ENCODE results near the gene DNAJB2. TPM values are rescaled to one million over a fixed set of nuclear protein-coding genes. Genes with fewer than 3 reads are reported as not detected.

DNAJB2 gene
- polyA plus RNA-seq, 1 of the 3 experiments (the other 2 are of a cell fraction), result 39.9 TPM

DNA sequence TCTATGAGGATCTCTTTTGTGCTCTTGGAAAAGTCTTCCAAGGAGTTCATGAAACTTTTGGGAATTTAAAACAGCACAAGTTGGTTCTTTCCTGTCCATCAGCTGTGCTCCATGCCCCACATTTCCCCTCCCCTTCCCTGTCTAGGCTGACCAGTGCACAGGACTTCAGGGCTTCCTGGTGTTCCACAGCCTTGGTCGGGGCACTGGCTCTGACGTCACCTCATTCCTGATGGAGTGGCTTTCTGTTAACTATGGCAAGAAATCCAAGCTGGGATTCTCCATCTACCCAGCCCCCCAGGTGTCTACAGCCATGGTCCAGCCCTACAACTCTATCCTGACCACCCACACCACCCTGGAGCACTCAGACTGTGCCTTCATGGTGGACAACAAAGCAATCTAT lies 8.1 kb upstream of the DNAJB2 start:
- POLR2A ChIA-PET, result no interaction called here

DNA sequence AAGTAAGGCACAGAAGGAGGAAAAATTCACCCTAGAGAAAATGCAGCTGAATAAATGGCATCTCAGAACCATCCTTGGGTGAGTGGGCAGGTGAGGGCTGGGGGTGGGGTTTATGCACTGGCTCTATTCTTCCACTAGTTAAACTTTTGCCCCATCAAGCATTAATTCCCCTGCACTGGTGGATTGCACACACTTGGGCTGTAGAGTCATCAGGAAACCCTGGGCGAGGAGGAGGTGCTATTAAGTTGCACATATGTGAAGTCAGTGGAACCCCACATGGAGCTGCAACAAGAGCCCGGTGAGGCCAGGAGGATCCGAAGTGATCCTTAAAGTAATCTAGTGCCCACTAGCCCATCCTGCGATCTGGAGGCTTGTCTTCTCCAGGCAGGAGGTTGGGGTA lies 6.8 kb upstream of the DNAJB2 start:
- Histone ChIP-seq H3K27ac (ENCODE audit: low read depth in 2 of 2, low read length in 1 of 2) (no peak overlapping the region), H4K20me1 (ENCODE audit: insufficient read depth) (no peaks in the 10 kb centered on the region), H3F3A (replicated peaks; ENCODE audit: insufficient read depth) (peaks cover 6% of the 10 kb centered on the region), H3K79me2 (ENCODE audit: insufficient read depth) (no peaks in the 10 kb centered on the region), H3K27me3 (ENCODE audit: insufficient read depth) (no peaks in the 10 kb centered on the region; the same call in 1 of the 2 replicates), H3K4me2 (no peak overlapping the region), H3K4me3 (ENCODE audit: low read depth in 2 of 2, low read length in 1 of 2) (no peak overlapping the region), H3K9ac (no peak overlapping the region), H3K9me3 (no peaks in the 10 kb centered on the region), H2AFZ (ENCODE audit: low read depth) (no peak overlapping the region), H3K36me3 (replicated peaks in 1 of 2; ENCODE audit: control insufficient read depth in 1 of 2, insufficient read depth in 2 of 2, low read length in 1 of 2) (no peaks in the 10 kb centered on the region), H3K4me1 (ENCODE audit: control insufficient read depth in 1 of 2, insufficient read depth in 2 of 2, low read depth in 1 of 2, low read length in 1 of 2) (peaks cover 10 to 14% of the 10 kb centered on the region in 2 experiments; a peak in 3 of 4 replicates), H3K9me2 (no peaks in the 10 kb centered on the region)
- no peak for DNase-seq
- WGBS (ENCODE audit: low lambda C conversion rate), result 87% methylated on average over 3 of the region's 4 CpGs
- CTCF ChIA-PET, result interaction anchor here (1.2 to 15.4 kb wide), 2 partner anchors 20 to 24 kb away, joined by 3 to 312 read pairs; no protein-coding TSS in a partner anchor
- TF ChIP-seq JUND (IDR thresholded peaks at IDR 0.05), result no peak
- TF ChIP-seq, protein P1, sequence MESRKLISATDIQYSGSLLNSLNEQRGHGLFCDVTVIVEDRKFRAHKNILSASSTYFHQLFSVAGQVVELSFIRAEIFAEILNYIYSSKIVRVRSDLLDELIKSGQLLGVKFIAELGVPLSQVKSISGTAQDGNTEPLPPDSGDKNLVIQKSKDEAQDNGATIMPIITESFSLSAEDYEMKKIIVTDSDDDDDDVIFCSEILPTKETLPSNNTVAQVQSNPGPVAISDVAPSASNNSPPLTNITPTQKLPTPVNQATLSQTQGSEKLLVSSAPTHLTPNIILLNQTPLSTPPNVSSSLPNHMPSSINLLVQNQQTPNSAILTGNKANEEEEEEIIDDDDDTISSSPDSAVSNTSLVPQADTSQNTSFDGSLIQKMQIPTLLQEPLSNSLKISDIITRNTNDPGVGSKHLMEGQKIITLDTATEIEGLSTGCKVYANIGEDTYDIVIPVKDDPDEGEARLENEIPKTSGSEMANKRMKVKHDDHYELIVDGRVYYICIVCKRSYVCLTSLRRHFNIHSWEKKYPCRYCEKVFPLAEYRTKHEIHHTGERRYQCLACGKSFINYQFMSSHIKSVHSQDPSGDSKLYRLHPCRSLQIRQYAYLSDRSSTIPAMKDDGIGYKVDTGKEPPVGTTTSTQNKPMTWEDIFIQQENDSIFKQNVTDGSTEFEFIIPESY (IDR thresholded peaks at IDR 0.05; ENCODE audit: borderline replicate concordance, low read depth), result no peak
- no peak for TF ChIP-seq NFIC (IDR thresholded peaks at IDR 0.05; ENCODE audit: borderline replicate concordance)
- no peak for TF ChIP-seq MXI1 (IDR thresholded peaks at IDR 0.05; ENCODE audit: low read depth, low read length)
- TF ChIP-seq SIN3A (IDR thresholded peaks at IDR 0.05; ENCODE audit: borderline replicate concordance, low read depth, low read length), result no peak
- POLR2A ChIA-PET, result no interaction called here

More for the DNA sequence above, 8.1 kb upstream of the DNAJB2 start:
- no peak overlapping the region for H3K4me2 ChIP-seq
- H3K9ac ChIP-seq, result no peak overlapping the region
- CTCF ChIA-PET, result interaction anchor here (1.0 to 3.4 kb wide), 2 partner anchors 10 to 24 kb away, joined by 3 to 24 read pairs; no protein-coding TSS in a partner anchor
- no peak for TF ChIP-seq ELF1 (IDR thresholded peaks at IDR 0.05)
- TF ChIP-seq RAD21 (IDR thresholded peaks at IDR 0.05; ENCODE audit: low read length), result no peak
- TF ChIP-seq, protein P1 (IDR thresholded peaks at IDR 0.05; ENCODE audit: borderline replicate concordance, low read depth), result no peak
- TF ChIP-seq, protein P2, sequence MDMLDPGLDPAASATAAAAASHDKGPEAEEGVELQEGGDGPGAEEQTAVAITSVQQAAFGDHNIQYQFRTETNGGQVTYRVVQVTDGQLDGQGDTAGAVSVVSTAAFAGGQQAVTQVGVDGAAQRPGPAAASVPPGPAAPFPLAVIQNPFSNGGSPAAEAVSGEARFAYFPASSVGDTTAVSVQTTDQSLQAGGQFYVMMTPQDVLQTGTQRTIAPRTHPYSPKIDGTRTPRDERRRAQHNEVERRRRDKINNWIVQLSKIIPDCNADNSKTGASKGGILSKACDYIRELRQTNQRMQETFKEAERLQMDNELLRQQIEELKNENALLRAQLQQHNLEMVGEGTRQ (IDR thresholded peaks at IDR 0.05; ENCODE audit: borderline replicate concordance, low read depth, low read length), result no peak
- no peak for TF ChIP-seq GABPA (IDR thresholded peaks at IDR 0.05; ENCODE audit: low read depth)
- TF ChIP-seq NFIC (IDR thresholded peaks at IDR 0.05; ENCODE audit: borderline replicate concordance), result no peak
- H3K79me2 ChIP-seq (ENCODE audit: insufficient read depth), result no peaks in the 10 kb centered on the region
- H2AFZ ChIP-seq (ENCODE audit: low read depth), result no peak overlapping the region
- peaks cover 10 to 14% of the 10 kb centered on the region in 2 experiments; a peak in 3 of 4 replicates for H3K4me1 ChIP-seq (ENCODE audit: control insufficient read depth in 1 of 2, insufficient read depth in 2 of 2, low read depth in 1 of 2, low read length in 1 of 2)
- no peak overlapping the region for H3K4me3 ChIP-seq (ENCODE audit: low read depth in 2 of 2, low read length in 1 of 2)
- H3F3A ChIP-seq (replicated peaks; ENCODE audit: insufficient read depth), result peaks cover 6% of the 10 kb centered on the region
- no peaks in the 10 kb centered on the region for H4K20me1 ChIP-seq (ENCODE audit: insufficient read depth)
- WGBS (ENCODE audit: low lambda C conversion rate), result 93% methylated on average over 2 of the region's 2 CpGs
- H3K9me2 ChIP-seq, result no peaks in the 10 kb centered on the region
- no peak overlapping the region for H3K27ac ChIP-seq (ENCODE audit: low read depth in 2 of 2, low read length in 1 of 2)
- no peaks in the 10 kb centered on the region; the same call in 1 of the 2 replicates for H3K27me3 ChIP-seq (ENCODE audit: insufficient read depth)
- no peaks in the 10 kb centered on the region for H3K36me3 ChIP-seq (replicated peaks in 1 of 2; ENCODE audit: control insufficient read depth in 1 of 2, insufficient read depth in 2 of 2, low read length in 1 of 2)
- no peaks in the 10 kb centered on the region for H3K9me3 ChIP-seq
- DNase-seq, result no peak
